NOMO-1 treated with DMSO at 0.1 percent for 48 hours (cell line): ENCODE measurements around the gene MYRIP.
"Not testable (repeated sequence)": the region's sequence is repeated elsewhere in the genome, so short reads cannot be mapped to it uniquely, and the experiment has no call there.

Experiments used
- DNase-seq: peaks from one replicate; lab custom pipeline; 2025; ENCODE audit not compliant: unreplicated experiment; lab: John Stamatoyannopoulos, UW

Gene MYRIP

GRCh38 chr3:40120067-40120692 lies 310.8 kb downstream of the MYRIP start:
- DNase-seq, result no peak

GRCh38 chr3:40120806-40121205 lies 311.4 kb downstream of the MYRIP start:
- DNase-seq, result no peak

GRCh38 chr3:40124918-40125317 lies 315.5 kb downstream of the MYRIP start:
- no peak for DNase-seq

GRCh38 chr3:40128166-40128565 lies 318.8 kb downstream of the MYRIP start:
- no peak for DNase-seq

GRCh38 chr3:40129510-40129909 lies 320.1 kb downstream of the MYRIP start:
- DNase-seq, result no peak

- no peak for DNase-seq
Observed at GRCh38 chr3:40129981-40130380, 320.6 kb downstream of the MYRIP start.

- no peak for DNase-seq
Observed at GRCh38 chr3:40130721-40131120, 321.3 kb downstream of the MYRIP start.

GRCh38 chr3:40133886-40134575 lies 324.6 kb downstream of the MYRIP start:
- DNase-seq, result not testable (repeated sequence)

- no peak for DNase-seq
Observed at GRCh38 chr3:40137591-40138295, 328.3 kb downstream of the MYRIP start.

- no peak for DNase-seq
Observed at GRCh38 chr3:40143283-40144090, 334.1 kb downstream of the MYRIP start.

GRCh38 chr3:40148827-40149226 lies 339.4 kb downstream of the MYRIP start:
- no peak for DNase-seq

GRCh38 chr3:40152482-40153133 lies 343.2 kb downstream of the MYRIP start:
- no peak for DNase-seq

GRCh38 chr3:40160933-40161332 lies 351.5 kb downstream of the MYRIP start:
- no peak for DNase-seq

GRCh38 chr3:40162616-40163015 lies 353.2 kb downstream of the MYRIP start:
- no peak for DNase-seq

- DNase-seq, result no peak
Observed at GRCh38 chr3:40166997-40167396, 357.6 kb downstream of the MYRIP start.

GRCh38 chr3:40167958-40168357 lies 358.5 kb downstream of the MYRIP start:
- no peak for DNase-seq

- DNase-seq, result no peak
Observed at GRCh38 chr3:40169983-40170382, 360.6 kb downstream of the MYRIP start.

- DNase-seq, result no peak
Observed at GRCh38 chr3:40170395-40170794, 361.0 kb downstream of the MYRIP start.

GRCh38 chr3:40172560-40172959 lies 363.2 kb downstream of the MYRIP start:
- no peak for DNase-seq

- no peak for DNase-seq
Observed at GRCh38 chr3:40173227-40173721, 363.9 kb downstream of the MYRIP start.
